Eye (tissue), 1 donor: ENCODE measurements around the gene CLTCL1.
"Not testable (repeated sequence)": the region's sequence is repeated elsewhere in the genome, so short reads cannot be mapped to it uniquely, and the experiment has no call there.

ENCODE experiments used
- DNase-seq: peaks from one replicate; pipeline ENCODE4 v3.0.0-alpha.2; 2015

The CLTCL1 gene

DNA sequence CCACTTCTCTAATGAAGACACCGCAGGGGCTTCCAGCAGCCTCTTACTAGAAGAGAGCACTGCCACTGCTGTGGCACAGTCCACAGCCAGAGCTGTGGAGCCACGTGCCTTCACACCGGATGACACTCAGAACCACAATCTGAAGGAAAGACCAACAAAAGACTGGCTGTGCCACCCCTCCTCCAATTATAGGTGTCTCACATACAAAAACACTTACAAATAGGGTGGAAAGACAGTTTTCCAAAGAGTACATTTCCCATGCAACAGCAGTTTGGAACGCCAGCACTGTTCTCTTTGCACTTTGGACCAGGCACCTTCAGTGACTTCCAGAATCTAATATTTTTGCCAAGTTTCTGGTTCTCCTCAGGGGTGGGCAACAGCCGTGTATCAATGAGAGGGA, 74.9 kb downstream of the CLTCL1 start:
- DNase-seq: no peak

DNA sequence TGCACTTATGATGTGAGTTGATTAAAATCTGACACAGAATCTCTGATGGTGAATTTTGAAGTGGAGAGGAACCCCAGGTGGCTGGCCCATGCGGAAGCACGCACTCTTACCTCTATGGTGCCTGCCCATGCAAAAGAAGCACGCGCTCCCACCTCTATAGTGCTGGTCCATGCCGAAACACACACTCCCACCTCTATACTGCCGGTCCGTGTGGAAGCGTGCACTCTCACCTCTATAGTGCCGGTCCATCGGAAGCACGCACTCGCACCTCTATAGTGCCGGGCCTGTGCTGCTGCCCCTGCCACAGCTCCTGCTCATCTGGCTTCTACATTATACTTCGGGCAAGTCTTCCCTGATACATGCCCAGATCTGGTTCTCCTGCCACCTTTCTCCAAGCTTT, 76.2 kb downstream of the CLTCL1 start:
- DNase-seq: no peak

DNA sequence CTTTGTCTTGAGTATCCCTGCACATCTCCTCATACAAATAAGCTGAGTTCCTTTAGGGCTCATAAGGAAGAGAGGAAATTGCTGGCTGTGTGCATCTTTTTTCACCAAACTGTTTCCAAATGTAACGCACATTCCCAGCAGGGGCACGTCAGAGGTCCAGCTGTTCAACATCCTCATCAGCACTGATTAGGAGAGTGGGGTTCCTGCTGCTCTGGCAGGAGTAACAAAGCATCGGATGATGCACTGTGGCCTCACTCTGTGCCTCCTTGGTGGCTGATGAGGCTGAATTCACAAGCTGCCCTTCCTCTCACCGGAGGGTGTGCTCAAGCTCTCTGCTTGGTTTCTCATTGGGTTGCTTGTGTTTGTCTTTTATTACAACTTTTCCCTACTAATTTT, 77.4 kb downstream of the CLTCL1 start:
- DNase-seq: peak; percentile 30

DNA sequence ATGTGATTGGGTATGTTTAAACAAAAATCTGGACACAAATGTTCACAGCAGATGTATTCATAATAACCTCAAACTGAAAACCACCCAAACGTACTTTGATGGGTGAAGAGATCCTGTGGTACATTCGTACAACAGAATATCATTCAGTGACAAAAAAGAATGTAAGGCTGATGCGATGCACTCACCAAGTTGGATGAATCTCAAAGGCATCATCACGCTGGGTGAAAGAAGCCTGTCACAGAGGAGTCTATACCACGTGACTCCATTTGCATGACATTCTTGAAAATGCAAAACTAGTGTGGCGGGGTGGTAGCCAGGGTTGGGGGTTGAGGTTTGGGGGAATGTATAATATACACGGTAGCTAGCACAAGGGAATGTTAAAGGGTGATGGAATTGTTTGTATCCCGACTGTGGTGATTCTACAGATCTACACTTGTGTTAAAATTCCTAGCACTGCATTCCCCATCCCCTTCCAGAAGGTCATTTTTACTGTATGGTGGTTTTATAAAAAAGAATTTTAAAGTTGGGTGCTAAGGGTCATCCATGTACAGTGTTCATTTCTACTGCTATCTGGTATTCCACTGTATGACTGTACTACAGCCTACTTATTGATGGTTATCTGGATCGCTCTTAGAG, 78.0 kb downstream of the CLTCL1 start:
- DNase-seq: no peak

DNA sequence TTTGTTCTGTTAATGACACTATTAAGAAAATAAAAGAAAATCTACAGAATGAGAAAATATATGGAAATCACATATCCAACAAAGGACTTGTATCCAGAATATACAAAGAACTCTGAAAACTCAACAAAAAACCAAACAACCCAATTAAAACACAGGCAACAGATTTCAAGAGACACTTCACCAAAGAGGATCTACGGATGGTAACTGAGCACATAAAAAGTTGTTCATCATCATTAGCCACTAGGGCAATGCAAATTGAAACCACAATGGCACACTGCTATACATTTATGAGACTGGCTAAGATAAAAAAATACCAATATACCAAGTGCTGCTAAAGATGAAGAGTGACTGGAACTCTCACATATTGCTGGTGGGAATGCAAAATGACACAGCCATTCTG, 78.5 kb downstream of the CLTCL1 start:
- DNase-seq: no peak

DNA sequence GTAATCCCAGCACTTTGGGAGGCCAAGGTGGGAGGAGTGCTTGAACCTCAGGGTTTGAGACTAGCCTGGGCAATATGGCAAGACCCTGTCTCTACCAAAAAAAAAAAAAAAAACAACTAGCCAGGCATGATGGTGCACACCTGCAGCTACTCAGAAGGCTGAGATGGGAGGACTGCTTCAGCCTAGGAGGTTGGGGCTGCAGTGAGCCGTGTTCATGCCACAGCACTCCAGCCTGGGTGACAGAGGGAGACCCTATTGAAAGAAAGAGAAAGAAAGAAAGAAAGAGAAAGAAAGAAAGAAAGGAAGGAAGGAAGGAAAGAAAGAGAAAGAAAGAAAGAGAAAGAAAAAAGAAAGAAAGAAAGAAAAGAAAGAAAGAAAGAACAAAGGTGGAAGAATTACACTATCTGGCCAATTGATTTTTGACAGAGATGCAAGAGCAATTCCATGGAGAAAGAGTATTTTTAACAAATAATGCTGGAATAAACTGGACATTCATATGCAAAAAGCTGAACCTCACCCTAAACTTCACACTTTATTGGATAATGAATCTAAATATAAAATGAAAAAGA, 79.1 kb downstream of the CLTCL1 start:
- no peak for DNase-seq

DNA sequence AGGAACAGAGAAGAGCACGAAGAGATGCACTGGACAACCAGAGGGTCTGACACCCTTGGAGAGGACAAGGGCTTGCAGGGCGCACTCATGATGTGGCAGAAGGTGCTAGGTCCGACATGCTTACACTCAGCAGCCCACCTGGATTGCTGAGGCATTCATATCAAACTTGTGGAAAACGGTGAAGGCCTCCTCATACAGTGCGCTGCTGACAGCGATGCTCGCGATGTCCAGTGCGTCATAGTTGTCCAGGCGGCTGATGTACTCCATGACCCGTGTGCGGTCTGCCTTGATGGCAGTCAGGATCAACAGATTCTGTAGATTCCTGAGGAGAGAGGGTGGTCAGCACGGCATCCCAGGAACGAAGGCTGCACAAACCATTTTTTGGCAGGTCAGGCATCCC, 81.3 kb downstream of the CLTCL1 start:
- no peak for DNase-seq

DNA sequence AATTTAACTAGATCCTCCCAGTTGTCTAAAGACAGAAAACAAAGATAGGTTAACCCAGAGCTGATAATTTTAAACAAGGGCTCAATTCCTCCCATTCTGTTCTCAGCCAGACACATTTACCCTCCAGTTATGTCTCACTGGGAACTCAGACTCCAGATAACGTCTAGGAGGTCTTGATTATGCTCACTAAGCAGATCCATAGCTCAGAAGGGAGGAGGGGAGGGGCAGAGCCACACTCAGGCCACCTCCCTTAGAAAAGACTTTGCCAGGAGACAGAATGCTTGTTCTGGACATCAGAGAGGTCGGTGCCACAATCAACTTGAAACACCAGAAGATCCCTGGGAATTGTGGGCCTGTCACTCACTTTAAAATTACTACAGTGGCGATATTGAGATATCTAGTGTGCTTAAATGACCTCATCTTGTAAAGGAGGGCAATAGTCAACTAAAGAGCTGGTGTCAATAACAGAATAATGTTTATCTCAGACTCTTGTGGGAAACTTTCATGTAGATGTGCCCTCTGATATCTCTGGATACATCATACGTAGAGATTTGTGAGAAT, 83.2 kb downstream of the CLTCL1 start:
- no peak for DNase-seq

DNA sequence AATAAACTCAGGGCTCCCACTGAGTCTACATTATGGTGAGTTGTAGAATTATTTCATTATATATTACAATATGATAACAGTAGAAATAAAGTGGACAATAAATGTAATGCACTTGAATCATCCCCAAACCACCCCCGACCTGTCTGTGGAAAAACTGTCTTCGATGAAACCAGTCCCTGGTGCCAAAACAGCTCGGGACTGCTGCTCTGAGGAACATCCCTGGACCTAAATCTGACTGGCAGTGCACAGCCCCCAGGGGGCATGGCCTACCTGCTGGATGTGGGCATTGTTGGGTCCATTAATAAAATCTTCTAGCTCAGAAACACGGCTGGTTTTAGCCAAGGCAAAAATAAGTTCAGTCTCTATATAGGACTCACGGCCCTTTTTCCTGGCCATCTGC, 83.6 kb downstream of the CLTCL1 start:
- DNase-seq: no peak

DNA sequence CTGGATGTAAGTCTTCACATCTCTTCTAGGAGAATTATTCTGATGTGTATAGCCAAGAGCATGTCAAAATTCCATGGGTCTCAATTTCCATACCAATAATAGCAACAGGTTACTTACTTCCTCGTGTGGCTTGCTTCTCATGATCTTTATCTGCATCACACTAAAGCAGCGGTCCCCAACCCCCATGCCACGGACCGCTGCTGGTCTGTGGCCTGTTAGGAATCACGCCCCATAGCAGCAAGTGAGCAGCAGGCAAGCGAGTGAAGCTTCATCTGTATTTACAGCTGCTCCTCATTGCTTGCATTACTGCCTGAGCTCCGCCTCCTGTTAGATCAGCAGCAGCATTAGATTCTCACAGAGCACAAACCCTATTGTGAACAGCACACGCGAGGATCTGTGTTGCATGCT, 84.1 kb downstream of the CLTCL1 start:
- peak; percentile 7 for DNase-seq

DNA sequence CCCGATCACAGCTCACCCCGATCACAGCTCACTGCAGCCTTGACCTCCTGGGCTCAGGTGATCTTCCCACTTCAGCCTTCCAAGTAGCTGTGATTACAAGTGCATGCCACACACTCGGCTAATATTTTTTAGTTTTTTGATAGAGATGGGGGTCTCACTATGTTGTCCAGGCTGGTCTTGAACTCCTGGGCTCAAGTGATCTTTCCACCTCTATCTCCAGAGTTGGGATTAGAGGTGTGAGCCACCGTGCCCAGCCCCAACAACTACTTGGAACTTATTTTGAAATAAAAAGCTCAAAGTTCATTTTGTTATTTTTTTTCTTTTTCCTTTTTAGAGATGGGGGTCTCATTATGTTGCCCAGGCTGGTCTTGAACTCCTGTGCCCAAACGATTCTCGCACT, 85.2 kb downstream of the CLTCL1 start:
- no peak for DNase-seq

DNA sequence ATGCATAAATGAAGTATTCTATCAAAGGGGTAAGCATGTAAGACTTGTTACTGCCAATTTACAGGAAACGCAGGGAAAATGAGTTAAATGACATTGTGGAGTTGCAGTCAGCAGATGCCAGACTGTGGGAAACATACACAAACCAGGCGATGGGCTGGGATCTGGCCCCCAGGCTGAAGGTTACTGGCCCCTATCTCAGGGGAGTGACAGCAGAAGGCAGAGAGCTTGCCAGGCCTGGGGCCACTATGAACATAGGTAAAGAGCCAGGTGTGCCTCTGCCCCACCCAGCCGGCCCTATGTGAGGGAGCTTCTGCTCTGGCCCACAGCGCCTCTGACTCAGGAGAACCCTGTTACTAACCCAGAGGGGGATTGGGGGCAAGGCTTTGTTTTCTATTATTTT, 86.9 kb downstream of the CLTCL1 start:
- no peak for DNase-seq

DNA sequence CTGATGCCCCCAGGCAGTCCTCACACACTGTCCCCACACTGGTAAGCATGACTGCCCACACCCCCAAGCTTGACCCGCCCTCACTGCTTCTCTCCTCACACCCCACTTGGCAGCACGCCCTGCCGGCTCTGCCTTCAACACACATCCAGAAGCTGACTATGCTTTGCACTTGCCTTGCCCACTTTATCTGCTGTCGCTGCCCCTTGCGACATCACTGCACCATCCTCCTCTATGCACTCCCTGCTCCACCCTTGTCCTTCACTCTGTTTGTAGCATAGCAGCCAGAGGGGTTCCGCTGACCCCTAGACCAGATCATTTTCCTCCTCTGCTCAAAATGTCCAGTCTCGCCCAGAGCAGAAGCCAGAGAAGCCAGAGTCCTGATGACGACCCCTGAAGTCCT, 87.7 kb downstream of the CLTCL1 start:
- no peak for DNase-seq

DNA sequence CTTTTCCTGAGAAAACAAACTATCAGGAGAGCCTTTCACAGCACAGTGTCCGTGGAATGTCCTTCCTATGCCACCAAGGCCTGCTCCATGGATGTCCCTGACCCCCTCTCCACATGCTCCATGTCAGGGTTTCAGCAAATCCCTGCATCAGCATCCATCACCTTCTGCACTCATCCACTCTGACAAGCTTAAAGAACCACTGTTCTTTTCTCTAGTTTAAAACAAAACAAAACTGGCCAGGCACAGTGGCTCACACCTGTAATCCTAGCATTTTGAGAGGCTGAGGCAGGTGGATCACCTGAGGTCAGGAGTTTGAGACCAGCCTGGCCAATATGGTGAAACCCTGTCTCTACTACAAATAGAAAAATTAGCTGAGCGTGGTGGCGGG, 88.7 kb downstream of the CLTCL1 start:
- DNase-seq: not testable (repeated sequence)

DNA sequence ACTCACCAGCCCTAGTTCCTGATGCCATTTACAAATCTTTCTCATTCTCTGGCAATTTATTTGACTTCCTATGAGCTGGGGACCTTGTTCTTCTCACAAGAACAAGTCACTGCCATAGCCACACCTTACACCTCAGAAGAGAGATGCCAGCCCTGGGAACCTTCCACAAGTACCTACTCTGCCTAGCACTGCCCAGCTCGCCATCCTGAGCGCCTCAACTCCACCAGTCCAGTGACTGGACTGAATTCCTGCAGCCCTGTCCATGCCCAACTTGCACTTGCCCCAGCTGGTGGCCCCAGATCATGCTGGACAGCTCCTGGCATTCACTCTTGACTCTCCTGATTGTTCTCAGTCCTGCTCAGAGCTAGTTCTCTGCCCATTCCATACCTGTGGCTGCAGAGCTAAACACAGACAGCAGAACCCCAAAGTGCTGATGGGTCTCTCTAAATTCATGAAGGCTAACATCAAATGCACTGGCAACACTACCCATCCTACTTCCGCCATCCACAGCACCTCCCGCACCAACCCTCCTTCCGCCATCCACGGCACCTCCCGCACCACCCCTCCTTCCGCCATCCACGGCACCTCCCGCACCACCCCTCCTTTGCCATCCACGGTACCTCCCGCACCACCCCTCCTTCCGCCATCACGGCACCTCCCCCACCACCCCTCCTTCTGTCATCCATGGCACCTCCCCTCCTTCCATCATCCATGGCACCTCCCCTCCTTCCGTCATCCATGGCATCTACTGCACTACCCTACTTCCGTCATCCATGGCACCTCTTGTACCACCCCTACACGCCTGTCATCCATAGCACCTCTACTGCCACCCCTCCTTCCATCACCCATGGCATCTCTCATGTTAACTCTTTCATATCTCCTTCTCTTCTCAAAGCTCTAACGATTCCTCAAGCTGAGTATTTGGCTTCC, 89.4 kb downstream of the CLTCL1 start:
- no peak for DNase-seq

DNA sequence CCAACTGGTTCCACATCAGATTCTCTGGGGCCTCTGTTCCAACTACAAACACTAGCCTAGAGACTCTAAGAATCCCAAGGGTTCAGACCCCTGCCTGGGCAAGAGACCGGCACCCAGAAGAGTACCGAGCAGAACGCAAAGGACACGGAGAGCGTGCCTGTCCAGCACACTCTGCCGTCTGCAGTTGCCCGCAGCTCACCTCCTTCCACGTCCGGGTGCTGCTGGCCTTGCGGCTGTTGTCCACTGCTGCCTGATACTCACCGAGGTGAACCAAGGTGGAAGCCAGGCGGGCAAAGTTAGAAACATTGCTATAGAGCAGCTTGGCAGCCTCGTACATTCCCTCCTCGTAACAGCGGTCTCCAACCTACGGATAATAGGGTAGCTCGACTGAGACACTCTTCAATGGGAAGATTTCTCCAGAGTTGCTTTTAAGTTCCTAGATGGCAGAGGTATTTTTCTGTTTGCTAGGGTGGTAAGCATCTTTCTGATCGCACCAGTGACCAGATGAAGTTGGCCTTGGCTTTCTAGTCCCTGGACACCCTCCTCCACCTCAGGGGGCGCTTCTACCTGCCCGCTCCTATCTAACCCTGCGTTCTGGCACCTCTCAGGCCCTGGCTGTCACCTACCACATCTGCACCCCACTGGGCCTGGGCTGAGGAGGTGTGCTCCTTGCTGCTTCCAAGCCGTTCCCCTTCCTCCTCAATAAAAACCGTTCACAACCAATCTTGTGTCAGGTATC, 90.2 kb downstream of the CLTCL1 start:
- no peak for DNase-seq

DNA sequence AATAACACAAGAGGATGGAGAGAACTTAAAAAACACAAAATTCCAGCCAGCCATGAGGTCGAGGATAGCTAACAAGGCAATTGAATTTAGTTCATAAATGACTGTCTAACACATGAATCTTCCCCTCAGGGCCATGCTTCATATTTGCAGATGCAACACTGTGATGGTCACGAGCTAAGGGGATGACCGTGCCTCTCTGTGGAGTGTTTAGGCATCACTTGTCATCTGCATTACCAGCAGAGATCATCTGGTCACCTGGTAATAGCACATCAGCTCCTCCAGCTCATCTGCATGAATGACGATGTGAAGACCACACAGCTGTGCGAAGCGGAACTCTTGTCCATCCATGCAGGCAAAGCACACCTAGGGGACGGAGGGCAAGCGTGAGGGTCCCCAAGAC, 92.0 kb downstream of the CLTCL1 start:
- DNase-seq: no peak

DNA sequence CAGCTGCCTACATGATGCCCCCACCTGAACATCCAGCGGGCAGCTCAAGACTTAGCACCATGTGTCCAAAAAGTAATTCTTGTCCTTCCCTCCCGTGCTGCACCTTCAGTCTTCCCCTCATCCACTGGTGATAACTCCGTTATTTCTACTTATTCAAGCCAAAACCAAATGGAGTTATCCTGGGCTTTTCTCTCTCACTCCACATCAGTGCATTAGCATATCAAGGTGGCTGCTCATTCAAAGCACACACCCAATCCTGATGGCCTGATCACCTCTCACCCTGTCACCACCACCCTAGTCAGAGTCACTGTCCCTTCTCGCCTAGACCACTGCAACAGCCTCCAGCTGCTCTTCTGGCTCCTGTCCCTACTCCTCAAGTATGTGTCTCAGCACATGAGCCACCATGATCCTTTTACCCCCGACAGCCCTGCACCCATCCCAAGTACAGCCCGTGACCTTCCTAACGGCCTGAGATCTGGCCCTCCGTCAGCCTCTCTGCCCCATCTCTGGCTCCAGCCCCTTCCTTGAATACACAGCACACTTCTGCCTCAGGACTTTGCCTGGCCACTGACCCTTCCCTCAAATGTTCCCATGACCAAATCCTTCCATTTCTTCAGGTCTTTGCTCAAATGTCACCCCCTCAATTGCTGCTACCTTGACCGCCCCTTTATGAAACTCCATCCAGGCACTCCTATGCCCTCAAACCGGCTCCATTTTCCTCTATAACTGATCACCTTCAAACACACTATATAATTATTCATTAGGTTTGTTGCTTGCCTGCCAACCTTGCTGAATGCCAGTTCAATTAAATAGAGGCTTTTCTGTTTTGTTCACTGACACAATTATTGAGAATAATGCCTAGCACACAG, 93.3 kb downstream of the CLTCL1 start:
- no peak for DNase-seq

DNA sequence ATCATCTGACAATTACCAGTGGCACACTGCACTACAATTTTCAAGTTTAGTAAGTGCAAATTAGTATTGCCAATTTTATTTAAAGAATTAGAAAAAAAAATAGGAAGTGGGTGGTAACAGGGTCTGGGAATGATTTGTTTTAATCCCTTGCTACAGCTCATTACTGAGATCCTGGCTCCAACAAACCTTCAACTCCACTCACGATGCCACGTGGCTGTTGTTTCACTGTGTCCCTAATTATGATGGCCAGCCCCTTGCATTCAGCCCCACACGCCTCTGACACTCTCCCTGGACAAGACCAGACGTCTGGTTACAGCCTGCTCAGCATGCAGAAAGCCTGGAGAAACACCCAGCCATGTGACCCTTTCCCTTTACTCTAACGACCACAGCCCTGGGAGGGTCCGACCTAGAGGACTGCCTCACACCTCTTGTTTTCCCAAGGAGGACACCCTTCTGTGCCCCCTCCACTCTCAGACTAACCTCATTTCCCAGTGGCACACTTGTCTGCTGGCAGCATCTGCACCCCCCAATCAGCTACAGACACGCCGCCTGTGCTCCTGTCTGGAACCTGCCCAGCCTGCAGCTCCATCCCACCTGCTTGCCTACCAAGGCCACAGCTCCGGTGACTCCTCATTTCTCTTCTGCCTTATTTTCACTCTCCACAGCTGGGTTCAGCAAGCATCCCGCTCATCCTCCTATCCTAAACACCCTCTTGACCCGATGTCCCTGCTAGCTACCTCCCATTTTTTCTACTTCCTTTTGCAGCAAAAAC, 94.5 kb downstream of the CLTCL1 start:
- DNase-seq: no peak

DNA sequence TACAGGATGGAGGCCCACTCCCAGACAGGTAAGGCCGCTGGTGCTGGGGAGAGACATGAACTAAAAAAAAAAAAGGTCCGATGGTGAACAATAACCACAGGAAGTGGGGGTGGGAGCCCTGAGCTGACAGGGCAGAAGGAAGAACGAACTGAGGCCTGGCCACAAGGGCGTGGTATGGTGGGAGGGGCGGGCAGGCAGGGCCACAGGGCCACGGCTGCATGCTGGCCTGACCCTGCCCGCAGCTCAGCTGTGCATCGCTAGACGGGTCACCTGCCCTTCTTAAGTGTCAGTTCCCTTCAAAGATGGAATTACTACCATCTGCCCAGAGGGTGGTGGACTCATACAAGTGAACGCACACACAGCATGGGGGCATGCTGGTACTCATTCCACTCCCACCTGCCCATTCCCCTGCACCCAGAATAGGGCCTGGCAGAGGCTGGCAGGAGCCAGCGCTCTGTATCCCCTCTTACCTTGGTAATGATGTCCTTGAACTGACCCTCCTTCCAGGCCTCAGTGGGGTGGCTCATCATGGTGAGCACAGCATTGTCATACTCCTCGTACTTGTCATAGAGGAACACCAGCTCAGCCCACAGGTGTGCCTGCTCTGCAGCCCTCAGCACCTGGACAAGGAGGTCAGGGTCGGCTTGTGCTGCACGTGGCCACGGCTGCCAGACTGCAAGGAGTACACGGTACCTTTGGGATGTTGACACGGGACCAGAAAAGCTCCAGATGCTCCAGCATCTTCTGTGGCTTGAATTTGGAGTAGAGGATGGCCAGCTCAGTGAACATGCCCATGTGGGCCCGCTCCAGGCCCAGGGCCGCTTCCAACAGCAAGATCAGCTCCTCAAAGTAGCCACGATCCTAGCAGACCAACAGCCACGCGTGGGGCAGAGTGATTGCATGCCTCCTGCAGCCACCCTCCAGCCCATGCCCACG, 95.5 kb downstream of the CLTCL1 start:
- no peak for DNase-seq
